NCI-H1092 (cell line): Measurements from ENCODE around the gene CYP2F1.
"Not testable (repeated sequence)": the region's sequence is repeated elsewhere in the genome, so short reads cannot be mapped to it uniquely, and the experiment has no call there.

Experiments
- DNase-seq: peaks from one replicate; lab custom pipeline; 2025; lab: John Stamatoyannopoulos, UW

The CYP2F1 gene

DNA sequence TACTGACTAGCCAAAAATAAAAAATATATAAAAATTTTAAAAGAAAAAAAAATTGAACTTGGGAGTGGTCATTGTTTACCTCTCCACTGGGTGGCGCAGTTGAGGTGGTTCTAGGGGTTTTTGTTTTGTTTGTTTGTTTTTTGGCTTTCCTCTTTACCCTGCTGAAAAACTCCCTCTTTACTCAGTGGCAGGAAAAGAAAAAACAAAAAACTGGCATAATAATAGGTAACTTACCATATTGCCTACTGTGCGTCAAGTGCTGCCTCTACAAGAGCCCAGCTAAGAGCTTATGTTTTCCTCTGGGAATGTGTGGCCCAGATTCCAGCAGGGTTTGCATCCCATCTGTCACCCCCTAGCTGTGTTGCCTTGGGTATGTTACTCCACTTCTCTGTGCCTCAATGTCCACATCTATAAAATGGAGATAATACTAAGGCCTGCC, 12.6 kb downstream of the CYP2F1 start:
- DNase-seq = not testable (repeated sequence)

DNA sequence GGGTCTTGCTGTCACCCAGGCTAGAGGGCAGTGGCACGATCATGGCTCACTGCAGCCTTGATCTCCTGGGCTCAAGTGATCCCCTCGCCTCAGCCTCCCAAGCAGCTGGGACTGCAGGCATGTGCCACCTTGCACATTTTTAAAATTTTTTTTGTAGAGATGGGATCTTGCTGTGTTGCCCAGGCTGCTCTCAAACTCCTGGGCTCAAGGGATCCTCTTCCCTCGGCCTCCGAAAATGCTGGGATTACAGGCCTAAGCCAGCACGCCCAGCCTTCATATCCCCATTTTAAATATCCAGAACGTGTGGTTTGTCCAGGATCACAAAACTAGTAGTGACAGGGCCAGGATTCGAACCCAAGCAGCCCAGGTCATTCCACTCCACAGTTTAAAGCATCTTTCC, 13.1 kb downstream of the CYP2F1 start:
- DNase-seq = not testable (repeated sequence)

DNA sequence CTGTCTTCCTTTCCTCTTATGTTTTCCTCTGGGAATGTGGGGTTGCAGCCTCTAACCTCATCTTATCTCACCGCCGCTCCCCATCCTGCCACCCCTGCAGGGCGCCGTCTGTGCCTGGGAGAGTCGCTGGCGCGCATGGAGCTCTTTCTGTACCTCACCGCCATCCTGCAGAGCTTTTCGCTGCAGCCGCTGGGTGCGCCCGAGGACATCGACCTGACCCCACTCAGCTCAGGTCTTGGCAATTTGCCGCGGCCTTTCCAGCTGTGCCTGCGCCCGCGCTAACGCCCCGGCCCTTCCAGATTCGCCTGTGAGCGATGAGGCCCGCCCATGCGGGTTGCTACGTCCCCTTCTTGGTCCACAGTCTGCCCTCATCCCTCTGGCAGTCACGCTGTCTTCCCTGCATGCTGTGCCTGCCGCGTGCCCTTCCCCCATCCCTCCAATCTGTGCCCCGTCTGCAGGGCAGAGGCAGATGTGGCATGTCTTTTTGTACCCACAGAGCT, 13.6 kb downstream of the CYP2F1 start:
- DNase-seq = peak; percentile 4

DNA sequence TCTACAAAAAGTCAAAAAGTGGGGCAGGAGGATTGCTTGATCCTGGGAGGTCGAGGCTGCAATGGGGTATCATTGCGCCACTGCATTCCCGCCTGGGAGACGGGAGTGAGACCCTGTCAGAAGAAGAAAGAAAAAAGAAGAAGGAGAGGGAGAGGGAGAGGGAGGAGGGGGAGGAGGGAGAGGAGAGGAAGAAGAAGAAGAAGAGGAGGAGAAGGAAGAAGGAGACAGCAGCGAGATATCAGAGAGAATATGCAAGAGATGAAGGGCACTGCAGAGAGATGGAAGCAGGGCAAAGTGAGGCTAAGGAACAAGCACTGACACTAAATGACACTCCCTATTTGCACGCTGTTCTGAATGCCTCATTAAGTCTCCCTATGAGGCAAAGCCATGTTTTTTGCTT, 14.5 kb downstream of the CYP2F1 start:
- no peak for DNase-seq

DNA sequence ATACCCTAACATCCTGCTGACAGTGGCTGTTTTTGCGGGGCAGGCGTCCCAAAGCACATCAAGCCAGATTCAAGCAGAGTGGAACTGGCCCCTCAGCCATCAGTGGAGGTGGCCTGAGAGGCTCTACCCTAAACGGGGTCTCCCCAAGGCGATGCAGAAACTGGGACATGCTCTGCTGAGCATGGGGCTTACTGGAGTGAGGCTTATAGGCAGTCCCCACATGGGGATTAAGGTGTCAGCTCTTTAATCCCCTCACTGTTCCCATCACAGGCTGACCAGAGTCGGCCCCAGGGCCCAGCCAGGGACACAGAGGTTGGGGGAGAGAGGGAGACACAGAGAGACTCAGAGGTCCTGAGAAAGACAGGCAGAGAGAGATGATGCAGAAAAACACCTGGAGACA, 17.0 kb downstream of the CYP2F1 start:
- DNase-seq = no peak

DNA sequence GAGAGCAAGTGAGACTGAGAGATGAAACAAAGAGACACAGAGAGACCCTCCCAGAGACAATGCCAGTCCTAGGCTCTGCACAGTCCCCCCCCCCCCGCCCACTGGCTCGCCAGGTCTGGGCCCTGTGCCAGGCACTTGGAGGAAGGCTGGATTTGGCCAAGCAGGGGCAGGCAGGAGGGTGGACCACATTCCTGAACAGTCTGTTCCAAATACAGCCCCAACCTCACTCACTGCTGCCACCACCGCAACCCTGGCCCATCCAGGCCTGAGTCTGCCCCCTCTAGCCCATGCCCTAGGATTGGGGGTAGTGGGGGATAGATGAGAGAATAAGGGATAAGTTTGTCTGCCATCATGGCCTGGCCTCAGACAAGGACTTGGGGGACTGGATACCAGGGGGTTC, 19.0 kb downstream of the CYP2F1 start:
- no peak for DNase-seq

DNA sequence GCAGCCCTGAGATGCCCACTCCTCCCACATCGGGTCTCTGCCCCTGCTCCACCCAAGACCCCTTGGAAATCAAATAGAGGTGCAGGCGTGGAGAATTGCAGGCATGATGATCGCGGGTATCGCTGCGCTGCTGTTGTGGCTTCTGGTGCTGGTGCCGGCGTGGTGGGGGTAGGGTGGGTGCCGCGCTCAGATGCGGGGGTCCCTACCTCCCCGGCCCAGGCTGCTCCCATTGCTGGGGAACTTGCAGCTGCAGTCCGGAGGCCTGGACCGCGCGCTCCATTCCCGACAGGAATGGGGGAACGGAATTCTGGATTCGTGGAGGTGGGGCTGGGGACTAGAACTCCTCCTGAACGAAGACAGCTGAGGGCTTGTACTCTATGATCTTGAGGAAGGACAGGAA, 20.4 kb downstream of the CYP2F1 start:
- no peak for DNase-seq

DNA sequence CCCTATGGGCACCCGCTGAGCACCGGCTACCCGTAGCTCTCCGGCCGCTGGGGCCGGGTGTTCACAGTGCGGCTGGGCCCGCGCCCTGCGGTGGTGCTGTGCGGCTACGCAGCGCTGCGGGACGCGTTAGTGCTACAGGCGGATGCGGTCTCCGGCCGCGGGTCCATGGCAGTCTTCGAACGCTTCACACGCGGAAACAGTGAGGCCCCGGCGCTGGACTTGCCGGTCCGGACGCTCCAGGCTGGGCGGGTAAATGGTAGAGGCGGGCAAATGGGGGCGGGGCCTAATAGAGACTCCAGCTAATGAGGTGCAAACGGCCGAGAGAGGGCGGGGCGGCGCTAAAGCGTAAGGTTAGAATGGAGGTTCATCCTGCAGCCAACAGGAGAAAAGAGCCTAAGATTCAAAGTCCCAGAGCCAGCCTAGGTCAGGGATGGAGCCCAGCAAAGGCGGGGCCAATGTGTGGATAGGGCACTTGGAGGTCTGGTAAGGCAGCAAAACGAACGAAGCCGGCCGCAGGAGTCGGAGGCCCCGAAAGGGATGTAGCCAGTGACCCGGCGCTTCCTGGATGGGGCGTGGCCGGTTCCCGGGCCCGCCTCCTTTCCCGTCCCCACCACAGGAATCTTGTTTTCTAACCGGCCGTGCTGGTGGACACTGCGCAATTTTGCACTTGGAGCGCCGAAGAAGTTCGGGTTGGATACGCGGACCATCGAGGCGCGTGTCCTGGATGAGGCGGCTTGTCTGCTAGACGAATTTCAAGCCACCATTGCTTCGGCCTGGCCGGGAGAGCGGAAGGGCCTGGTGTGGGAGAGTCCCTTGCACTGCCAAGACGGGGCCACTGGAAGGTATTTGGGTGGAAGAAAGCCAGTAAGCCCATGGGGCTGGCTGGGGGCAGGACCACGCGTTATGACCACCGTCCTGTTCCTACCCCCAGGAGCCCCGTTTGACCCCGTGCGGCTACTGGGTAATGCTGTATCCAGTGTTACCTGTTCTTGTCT, 21.5 kb downstream of the CYP2F1 start:
- DNase-seq = not testable (repeated sequence)

DNA sequence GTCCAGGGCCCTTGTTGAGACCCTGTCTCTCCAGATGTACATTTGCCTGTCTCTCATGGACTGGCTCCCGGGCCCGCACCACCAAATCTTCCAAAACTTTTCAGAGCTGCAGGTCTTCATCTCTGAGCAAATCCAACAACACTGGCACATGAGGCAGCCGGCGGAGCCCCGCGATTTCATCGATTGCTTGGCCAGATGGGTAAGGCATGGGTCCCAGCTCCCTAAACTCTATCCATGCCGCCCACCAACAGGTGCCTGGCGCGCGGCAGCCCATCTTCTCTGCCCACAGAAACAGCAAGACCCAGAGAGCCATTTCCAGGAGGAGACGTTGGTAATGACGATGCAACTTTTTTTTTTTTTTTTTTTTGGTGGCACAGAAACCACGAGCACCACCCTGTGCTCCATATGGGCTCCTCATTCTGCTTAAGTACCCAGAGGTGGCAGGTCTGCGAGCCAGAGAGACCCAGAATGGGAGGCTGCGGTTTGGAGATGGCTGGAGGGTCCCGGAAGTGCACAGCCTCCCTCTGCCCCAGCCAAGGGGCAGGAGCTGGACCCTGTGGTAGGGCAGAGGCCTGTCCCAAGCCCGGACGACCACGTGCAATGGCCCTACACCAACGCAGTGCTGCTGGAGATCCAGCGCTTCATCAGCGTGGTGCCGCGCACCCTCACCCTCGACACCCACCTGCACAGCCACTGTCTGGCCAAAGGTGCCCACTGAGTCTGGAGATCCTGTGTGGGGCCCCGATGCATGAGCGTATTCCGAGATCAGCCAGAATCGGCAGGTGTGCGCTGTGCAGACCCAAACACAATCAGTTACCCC, 22.6 kb downstream of the CYP2F1 start:
- DNase-seq = no peak

DNA sequence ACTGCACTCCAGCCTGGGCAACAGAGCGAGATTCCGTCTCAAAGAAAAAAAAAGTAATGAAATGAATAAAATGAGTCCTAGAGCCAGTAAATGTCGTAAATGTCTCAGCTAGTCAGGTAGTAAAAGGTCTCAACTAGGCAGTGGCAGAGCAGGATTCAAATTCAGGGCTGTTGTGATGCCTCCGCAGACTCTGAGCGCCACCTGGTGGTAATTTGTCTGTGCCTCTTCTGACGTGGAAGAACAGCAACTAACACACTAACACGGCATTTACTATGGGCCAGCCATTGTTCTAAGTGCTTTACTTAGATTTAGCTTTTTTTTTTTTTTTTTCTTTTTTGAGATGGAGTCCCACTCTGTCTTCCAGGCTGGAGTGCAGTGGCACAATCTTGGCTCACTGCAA, 30.2 kb downstream of the CYP2F1 start:
- DNase-seq = peak; percentile 16

DNA sequence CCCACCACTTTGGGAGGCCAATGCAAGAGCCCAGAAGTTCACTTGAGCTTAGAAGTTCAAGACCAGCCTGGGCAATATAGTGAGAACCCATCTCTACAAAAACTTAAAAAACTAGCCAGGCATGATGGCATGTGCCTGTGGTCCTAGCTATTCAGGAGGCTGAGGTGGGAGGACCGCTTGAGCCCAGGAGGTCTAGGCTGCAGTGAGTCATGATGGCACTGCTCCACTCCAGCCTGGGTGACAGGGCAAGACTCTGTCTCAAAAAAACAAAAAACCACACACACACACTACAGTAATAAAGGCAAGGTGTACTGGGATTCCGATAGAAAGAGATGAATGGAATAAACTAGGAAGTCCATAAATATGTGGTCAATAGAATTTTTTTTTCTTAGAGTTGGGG, 35.6 kb downstream of the CYP2F1 start:
- DNase-seq = no peak

DNA sequence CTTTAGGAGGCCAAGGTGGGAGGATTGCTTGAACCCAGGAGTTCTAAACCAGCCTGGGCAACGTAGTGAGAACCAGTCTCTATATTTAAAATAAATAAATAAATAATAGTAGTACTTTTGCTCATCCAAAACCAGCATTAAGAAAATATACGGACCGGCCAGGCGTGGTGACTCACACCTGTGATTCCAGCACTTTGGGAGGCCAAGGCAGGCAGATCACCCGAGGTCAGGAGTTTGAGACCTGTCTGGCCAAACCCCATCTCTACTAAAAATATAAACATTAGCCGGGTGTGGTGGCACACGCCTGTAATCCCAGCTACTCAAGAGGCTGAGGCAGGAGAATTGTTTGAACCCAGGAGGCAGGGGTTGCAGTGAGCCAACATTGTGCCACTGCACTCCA, 36.8 kb downstream of the CYP2F1 start:
- DNase-seq = not testable (repeated sequence)

DNA sequence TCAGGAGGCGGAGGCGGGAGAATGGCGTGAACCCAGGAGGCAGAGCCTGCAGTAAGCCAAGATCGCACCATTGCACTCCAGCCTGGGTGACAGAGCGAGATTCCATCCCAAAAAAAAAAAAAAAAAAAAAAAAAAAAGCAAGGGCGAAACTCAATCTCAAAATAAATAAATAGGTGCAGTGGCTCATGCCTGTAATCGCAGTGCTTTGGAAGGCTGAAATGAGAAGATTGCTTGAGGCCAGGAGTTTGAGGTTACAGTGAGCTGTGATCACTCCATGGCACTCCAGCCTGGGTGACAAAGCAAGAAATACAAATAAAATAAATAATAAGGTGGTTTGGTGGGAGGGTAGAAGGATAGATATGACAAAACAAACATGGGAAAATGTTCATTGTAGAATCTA, 39.8 kb downstream of the CYP2F1 start:
- no peak for DNase-seq

DNA sequence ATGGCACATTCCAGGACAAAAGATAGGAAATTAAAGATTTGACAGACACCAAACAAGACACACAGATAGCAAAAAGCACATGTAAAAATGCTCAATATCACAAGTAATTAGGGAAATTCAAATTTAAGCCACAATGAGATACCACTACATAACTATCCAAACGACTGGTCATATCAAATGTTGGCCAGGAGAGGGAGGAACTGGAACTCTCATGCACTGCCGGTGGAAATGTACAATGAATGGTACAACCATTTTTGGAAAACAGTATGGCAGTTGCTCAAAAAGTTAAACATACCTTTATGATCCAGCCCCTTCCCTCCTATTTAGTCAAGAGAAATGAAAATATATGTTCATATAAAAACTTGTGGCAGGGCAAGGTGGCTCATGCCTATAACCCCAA, 42.0 kb downstream of the CYP2F1 start:
- no peak for DNase-seq

DNA sequence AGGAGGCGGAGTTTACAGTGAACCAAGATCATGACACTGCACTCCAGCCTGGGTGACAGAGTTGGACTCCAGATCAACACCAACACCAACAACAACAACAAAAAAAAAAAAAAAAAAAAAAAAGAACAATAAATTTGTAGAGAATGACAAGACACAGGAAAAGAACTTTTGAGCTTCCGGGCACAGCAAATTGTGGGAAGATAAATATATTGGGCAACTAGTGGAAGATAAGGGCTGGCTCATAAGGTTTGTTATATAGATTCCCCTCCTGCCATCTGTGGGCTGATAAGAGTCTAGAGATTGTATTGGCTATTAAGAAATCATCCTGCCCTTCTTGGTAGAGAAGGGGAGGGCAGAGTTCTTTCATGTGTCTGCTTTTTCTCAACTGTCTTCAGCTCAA, 45.6 kb downstream of the CYP2F1 start:
- DNase-seq = no peak

DNA sequence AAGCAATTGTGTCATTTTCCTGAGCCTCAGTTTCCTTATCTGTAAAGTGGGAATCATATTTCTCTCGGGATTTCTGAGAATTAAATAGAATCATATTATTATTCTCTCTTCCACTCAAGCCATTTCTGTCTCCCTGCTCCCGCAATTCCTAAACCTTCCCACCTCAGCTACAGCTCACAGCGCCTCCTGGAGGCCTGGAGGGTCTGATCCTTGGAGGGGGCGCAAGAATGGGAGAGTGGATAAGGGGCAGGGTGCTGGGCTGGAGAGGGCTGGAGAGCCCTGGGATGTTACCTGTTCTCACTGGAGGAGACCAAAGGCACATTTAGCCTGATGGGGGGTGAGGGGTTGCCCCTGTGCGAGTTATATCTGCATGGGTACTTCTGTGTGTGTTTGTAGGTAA, 47.7 kb downstream of the CYP2F1 start:
- DNase-seq = no peak

DNA sequence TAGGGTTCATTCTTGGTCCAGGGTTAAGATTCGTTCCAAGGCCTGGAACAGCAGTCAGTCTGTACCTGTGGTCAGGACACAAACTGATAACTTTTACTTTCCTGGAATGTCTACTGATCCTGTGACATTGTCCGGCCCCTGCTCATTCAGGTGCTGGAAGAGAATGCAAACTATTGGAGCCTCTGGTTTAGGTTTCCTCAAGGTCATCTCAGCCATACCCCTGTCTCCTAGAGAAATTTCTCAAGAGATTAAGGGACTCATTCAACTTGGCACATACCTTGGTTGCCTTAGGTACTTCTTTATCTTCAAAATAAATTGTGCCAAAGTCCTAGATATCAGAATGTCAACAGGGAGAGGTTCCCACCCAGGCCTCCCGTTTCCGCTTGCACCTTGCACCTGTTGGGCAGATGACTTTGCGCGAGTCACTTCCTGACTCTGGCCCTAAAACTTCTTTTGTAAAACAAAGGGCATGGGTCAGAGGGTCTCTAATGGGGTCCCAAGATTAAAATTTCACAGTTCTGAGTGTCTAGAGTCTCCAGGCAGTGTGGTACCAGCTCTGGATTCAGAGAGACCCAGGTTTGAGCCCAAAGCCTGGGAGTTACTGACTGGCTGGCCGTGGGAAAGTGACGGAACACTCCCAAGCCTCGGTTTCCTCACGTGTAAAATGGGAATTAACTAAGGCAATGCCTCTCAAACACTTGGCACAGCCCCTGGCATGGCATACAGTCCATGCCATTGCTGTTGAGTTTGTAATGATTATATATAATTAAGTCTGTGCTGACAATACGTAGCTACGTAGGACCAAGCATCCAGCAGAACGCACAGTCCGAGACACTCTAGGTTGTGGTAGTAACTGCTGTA, 52.9 kb downstream of the CYP2F1 start:
- DNase-seq = no peak

DNA sequence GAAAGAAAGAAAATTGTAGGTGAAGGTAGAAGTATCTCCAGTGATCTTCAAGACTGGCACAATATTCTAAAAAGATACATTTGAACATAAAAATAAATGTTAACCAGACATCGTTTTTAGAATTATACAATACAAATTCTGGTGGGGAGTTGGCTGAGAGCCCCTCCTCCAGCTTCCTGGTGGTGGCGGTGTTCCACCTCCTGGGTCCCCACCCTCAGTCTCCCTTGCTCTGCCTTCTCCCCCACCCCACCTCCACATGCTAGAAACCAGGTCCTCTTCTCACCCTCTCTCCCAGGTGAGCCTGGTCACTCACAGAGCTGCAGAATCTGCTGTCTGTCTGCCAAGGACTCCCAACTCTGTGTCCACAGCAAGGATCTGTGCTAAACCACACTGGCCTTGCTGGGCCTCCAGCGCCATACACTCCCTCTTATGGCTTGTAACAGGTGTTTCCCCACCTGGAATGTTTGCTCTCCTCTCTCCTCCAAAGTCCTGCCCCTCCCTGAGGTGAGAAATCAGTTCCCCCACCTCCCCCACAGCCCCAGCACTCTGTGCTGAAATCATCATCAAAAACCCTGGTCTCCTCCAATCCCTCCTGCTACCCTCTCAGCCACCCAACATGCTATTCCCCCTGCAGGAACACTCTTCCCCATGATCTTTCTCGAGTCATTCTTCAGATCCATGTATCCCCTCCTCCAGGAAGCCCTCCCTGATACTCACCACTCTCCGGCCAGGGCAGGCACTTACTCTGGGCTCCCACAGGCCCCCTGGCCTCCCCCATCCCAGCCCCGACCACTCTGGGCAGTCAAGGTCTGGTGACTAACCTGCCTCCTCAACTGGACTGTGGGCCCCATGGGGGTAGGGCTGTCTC, 58.3 kb downstream of the CYP2F1 start:
- no peak for DNase-seq

DNA sequence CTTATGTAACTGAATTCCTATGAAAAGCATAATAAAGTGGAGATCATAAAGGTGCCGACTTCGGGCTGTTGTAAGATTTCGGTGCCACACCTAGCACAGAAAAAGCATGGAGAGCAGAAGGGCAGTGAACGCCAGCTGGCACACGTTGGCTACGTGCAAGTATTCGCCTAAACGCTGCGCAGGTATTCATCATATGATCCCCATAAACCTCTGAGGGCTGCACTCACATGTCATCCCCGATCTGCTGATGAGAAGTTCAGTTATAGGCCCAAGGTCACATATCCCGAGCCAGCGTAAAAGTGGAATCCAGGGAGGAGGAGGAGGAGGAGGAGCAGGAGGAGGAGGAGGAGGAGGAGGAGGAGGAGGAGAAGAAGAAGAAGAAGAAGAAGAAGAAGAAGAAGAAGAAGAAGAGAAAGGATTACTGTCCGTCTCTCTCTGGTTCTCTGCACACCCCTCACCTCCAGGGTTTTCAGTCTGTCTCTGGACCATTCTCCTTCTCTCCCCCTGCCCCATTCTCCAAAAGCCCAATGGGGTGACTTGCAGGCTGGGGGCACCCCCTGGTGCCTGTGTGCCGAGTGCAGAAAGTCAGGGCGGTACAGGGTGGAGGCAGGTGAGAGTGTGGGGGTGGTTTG, 60.2 kb downstream of the CYP2F1 start:
- DNase-seq = no peak
